ENCODE results near the gene HSPB2. TPM values are rescaled to one million over a fixed set of nuclear protein-coding genes. Genes with fewer than 3 reads are reported as not detected.

HSPB2 gene
- total RNA-seq, 2 experiments from 2014 or later, result not detected

DNA sequence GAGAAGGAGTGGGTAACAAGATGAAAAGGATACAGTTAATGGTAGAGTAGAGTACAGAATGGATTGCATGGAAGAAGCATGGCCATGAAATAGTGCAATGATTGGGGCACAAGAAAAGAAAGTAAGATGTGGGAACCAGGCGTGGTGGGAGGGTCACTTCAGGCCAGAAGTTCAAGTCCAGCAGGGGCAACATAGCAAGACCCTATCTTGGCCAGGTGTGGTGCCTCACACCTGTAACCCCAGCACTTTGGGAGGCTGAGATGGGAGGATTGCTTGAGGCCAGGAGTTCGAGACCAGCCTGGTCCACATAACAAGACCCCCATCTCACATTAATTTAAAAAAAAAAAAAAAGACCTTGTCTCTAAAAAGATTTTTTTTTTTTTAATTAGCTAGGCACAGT is 4.8 kb downstream of the HSPB2 start:
- intact Hi-C loops (cut with micrococcal nuclease), result no loop called here
- H3K9me3 Mint-ChIP-seq, result no peaks in the 10 kb centered on the region
- H3K4me3 Mint-ChIP-seq, result no peak overlapping the region
- POLR2A ChIA-PET, result no interaction called here
- CTCF ChIA-PET, result interaction anchor here (1.1 kb wide), 2 partner anchors 65 to 78 kb away, joined by 3 to 5 read pairs; no protein-coding TSS in a partner anchor
- H3K36me3 Mint-ChIP-seq, result no peaks in the 10 kb centered on the region
- peaks cover 29% of the 10 kb centered on the region for H3K27me3 Mint-ChIP-seq
- H3K27ac Mint-ChIP-seq, result no peak overlapping the region
- H3K4me1 Mint-ChIP-seq (ENCODE audit: low read depth), result no peaks in the 10 kb centered on the region
- no peak for DNase-seq

DNA sequence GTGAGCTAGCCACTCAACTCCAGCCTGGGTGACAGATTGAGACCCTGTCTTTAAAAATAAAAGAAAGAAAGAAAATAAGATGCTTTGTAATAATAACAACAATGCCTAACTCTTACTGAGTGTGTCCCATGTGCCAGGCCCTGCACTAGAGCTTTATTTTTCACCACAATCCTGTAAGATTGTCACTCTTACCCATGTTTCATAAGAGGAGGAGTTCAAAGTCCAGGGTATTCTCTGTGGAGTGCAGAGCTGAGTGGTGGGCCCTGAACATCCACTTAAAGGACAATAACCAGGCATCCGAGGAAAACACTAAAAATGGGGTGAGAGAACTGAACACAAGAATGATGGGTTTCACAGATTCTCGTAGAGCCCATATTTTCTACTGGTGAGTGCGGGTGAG is 5.3 kb downstream of the HSPB2 start:
- no peak overlapping the region for H3K27ac Mint-ChIP-seq
- peaks cover 29% of the 10 kb centered on the region for H3K27me3 Mint-ChIP-seq
- POLR2A ChIA-PET, result no interaction called here
- no peak overlapping the region for H3K4me3 Mint-ChIP-seq
- H3K4me1 Mint-ChIP-seq (ENCODE audit: low read depth), result no peaks in the 10 kb centered on the region
- CTCF ChIA-PET, result interaction anchor here (1.1 kb wide), 2 partner anchors 64 to 77 kb away, joined by 3 to 5 read pairs; no protein-coding TSS in a partner anchor
- intact Hi-C loops (cut with micrococcal nuclease), result no loop called here
- H3K9me3 Mint-ChIP-seq, result no peaks in the 10 kb centered on the region
- no peaks in the 10 kb centered on the region for H3K36me3 Mint-ChIP-seq
- no peak for DNase-seq

- POLR2A ChIA-PET, result no interaction called here
- no peak within 1 kb of the TSS for H3K27ac Mint-ChIP-seq
Measured at GRCh38 chr11:111918390-111919256, 6.1 kb downstream of the HSPB2 start, which contains the start of gene C11orf52. Gene C11orf52, plus strand, starts transcription at chr11:111918913. Its CDS starts 60 bp downstream, at chr11:111918973.

GRCh38 chr11:111920908-111921307 is 8.4 kb downstream of the HSPB2 start:
- Mint-ChIP-seq H3K36me3 (no peaks in the 10 kb centered on the region), H3K27ac (no peak overlapping the region), H3K4me3 (no peak overlapping the region), H3K9me3 (no peaks in the 10 kb centered on the region), H3K27me3 (peaks cover 16% of the 10 kb centered on the region), H3K4me1 (ENCODE audit: low read depth) (peaks cover 3% of the 10 kb centered on the region)
- CTCF ChIA-PET, result no interaction called here
- intact Hi-C loops (cut with micrococcal nuclease), result no loop called here
- POLR2A ChIA-PET, result no interaction called here
- no peak for DNase-seq

More at GRCh38 chr11:111918390-111919256, 6.1 kb downstream of the HSPB2 start, which contains the start of gene C11orf52:
- Mint-ChIP-seq H3K4me3 (no peak within 1 kb of the TSS), H3K36me3 (no peaks in the 10 kb centered on the region), H3K27me3 (peaks cover 26% of the 10 kb centered on the region), H3K4me1 (ENCODE audit: low read depth) (no peaks in the 10 kb centered on the region), H3K9me3 (no peaks in the 10 kb centered on the region)
- CTCF ChIA-PET, result interaction anchor here (0.8 to 1.6 kb wide), 5 partner anchors 8 to 314 kb away, joined by 3 to 5 read pairs (median 3); no protein-coding TSS in a partner anchor
- intact Hi-C loops (cut with micrococcal nuclease), result no loop called here
- DNase-seq, result no peak

DNA sequence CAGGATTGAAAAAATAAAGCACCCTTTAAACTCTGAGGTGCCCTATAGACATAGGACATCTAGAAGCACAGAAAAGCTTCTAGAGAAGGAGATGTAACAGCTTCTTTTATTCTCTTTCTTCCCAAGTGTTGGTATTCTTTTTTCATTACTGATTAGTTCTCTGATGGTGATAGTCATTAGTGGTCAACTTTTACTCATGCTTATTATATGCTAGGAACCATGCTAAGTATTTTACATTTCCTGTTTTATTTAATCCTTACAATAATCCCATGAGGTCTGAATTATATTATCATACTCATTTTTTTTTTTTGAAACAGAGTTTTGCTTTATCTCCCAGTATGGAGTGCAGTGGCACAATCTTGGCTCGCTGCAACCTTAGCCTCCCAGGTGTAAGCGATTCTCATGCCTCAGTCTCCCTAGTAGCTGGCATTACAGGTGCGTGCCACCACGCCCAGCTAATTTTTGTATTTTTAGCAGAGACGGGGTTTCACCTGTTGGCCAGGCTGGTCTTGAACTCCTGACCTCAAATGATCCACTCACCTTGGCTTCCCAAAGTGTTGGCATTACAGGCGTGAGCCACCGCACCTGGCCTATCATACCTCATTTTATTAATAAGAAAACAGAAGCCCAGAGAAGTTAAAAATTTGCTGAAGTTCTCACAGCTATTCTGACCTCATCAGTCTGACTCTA is 9.2 kb downstream of the HSPB2 start:
- intact Hi-C loops (cut with micrococcal nuclease), result no loop called here
- no peak for DNase-seq
- CTCF ChIA-PET, result no interaction called here
- Mint-ChIP-seq H3K27ac (no peak overlapping the region), H3K4me1 (ENCODE audit: low read depth) (peaks cover 9% of the 10 kb centered on the region), H3K9me3 (no peaks in the 10 kb centered on the region), H3K4me3 (no peak overlapping the region), H3K36me3 (no peaks in the 10 kb centered on the region), H3K27me3 (peaks cover 11% of the 10 kb centered on the region)
- POLR2A ChIA-PET, result no interaction called here

GRCh38 chr11:111922803-111923202 is 10.3 kb downstream of the HSPB2 start:
- intact Hi-C loops (cut with micrococcal nuclease), result no loop called here
- Mint-ChIP-seq H3K4me1 (ENCODE audit: low read depth) (peaks cover 13% of the 10 kb centered on the region), H3K4me3 (no peak overlapping the region), H3K36me3 (no peaks in the 10 kb centered on the region), H3K27me3 (peaks cover 7% of the 10 kb centered on the region), H3K27ac (no peak overlapping the region), H3K9me3 (no peaks in the 10 kb centered on the region)
- DNase-seq, result no peak
- ChIA-PET POLR2A (no interaction called here), CTCF (no interaction called here)

- ChIA-PET CTCF (no interaction called here), POLR2A (no interaction called here)
- Mint-ChIP-seq H3K4me1 (ENCODE audit: low read depth) (peaks cover 13% of the 10 kb centered on the region), H3K27ac (no peak overlapping the region), H3K4me3 (no peak overlapping the region), H3K36me3 (no peaks in the 10 kb centered on the region), H3K9me3 (no peaks in the 10 kb centered on the region), H3K27me3 (peaks cover 7% of the 10 kb centered on the region)
- intact Hi-C loops (cut with micrococcal nuclease), result no loop called here
- no peak for DNase-seq
Measured at GRCh38 chr11:111923351-111923788, 10.8 kb downstream of the HSPB2 start.

DNA sequence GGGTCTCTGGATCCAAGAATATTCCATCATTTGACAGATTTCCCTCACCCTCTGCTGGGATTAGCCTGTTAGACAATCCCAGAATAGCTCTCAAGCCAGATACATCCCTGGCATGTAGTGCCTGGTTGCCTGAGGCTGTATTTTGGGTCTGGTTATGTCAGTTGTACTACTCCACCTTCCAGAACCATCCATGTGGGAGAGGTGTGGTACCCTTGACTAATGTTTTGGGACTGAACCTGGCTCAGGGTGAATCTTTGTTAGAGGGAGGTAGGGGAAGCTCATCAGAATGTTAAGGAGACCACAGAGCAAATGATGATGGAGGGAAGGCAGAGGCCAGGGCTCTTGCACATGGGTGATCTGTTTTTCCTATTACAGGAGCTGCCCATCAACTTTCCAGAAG is 11.4 kb downstream of the HSPB2 start:
- intact Hi-C loops (cut with micrococcal nuclease), result no loop called here
- no peak overlapping the region for H3K27ac Mint-ChIP-seq
- H3K27me3 Mint-ChIP-seq, result peaks cover 7% of the 10 kb centered on the region
- no peaks in the 10 kb centered on the region for H3K36me3 Mint-ChIP-seq
- CTCF ChIA-PET, result interaction anchor here (1.8 kb wide), 1 partner anchor 58 kb away, joined by 5 read pairs; no protein-coding TSS in a partner anchor
- no peaks in the 10 kb centered on the region for H3K9me3 Mint-ChIP-seq
- DNase-seq, result no peak
- POLR2A ChIA-PET, result no interaction called here
- no peak overlapping the region for H3K4me3 Mint-ChIP-seq
- H3K4me1 Mint-ChIP-seq (ENCODE audit: low read depth), result peaks cover 13% of the 10 kb centered on the region

DNA sequence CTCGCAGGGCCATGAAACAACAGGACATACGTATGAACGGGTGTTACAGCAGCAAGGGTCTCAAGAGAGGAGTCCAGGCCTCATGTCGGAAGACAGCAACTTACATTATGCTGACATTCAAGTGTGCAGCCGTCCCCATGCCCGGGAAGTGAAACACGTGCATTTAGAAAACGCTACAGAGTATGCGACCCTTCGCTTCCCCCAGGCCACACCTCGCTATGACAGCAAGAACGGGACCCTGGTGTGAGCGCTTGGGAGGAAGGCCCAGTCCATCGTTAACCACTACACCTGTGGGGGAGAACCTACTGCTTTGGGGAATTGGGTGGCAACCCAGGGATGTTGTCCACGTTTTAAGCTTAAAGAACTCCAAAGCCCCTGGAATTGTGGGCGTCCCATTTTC is 13.4 kb downstream of the HSPB2 start:
- POLR2A ChIA-PET, result interaction anchor here (1.6 to 2.2 kb wide), 5 partner anchors 12 to 99 kb away, joined by 5 to 23 read pairs (median 7); partner anchors contain the start of genes ALG9, DIXDC1 and DLAT
- H3K9me3 Mint-ChIP-seq, result no peaks in the 10 kb centered on the region
- peaks cover 13% of the 10 kb centered on the region for H3K4me1 Mint-ChIP-seq (ENCODE audit: low read depth)

GRCh38 chr11:111926505-111927391 is 14.2 kb downstream of the HSPB2 start:
- no peaks in the 10 kb centered on the region for H3K27me3 Mint-ChIP-seq
- DNase-seq, result peak; percentile 98
- intact Hi-C loops (cut with micrococcal nuclease), result loop anchor here (1.0 to 5.0 kb wide), 7 partner anchors 12 to 324 kb away; partner anchors contain the start of genes CFAP68, DLAT, FDXACB1 and PPP2R1B
- H3K9me3 Mint-ChIP-seq, result no peaks in the 10 kb centered on the region
- POLR2A ChIA-PET, result interaction anchor here (0.8 to 2.2 kb wide), 6 partner anchors 11 to 132 kb away, joined by 5 to 23 read pairs (median 7); partner anchors contain the start of genes ALG9, DIXDC1 and DLAT
- H3K27ac Mint-ChIP-seq, result peak overlapping the region; percentile 86
- CTCF ChIA-PET, result interaction anchor here (0.6 to 5.0 kb wide), 18 partner anchors 8 to 363 kb away, joined by 3 to 51 read pairs (median 4); partner anchors contain the start of genes ALG9, C11orf52, DIXDC1 and SDHD
- H3K36me3 Mint-ChIP-seq, result no peaks in the 10 kb centered on the region
- H3K4me3 Mint-ChIP-seq, result peak overlapping the region; percentile 84
- peaks cover 13% of the 10 kb centered on the region for H3K4me1 Mint-ChIP-seq (ENCODE audit: low read depth)

More for the DNA sequence above, 13.4 kb downstream of the HSPB2 start:
- Mint-ChIP-seq H3K27me3 (peaks cover 2% of the 10 kb centered on the region), H3K4me3 (peak overlapping the region; percentile 84), H3K36me3 (no peaks in the 10 kb centered on the region), H3K27ac (peak overlapping the region; percentile 86)
- no peak for DNase-seq
- intact Hi-C loops (cut with micrococcal nuclease), result loop anchor here (1.0 to 5.0 kb wide), 3 partner anchors 99 to 324 kb away; partner anchors contain the start of genes DLAT, PPP2R1B and SIK2
- CTCF ChIA-PET, result interaction anchor here (1.3 to 5.0 kb wide), 8 partner anchors 10 to 188 kb away, joined by 3 to 51 read pairs (median 5); partner anchors contain the start of gene ALG9

DNA sequence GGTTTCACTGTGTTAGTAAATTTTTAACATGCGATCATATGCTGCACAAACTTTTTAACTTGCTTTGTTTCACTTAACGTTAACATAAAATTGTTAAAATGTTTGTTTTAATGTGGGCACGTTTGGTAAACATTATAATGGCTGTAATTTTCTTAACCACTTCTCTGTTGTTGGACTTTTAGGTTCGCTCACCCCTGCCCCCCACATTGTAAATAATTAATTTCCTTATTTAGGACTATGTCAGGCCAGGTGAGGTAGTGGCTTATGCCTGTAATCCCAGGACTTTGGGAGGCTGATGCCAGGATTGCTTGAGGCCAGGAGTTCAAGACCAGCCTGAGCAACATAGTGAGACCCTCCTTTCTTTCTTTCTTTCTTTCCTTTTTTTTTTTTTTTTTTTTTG is 17.9 kb downstream of the HSPB2 start:
- intact Hi-C loops (cut with micrococcal nuclease), result loop anchor here (10.0 kb wide), 2 partner anchors 244 to 556 kb away; partner anchors contain the start of genes BCO2 and POU2AF1
- Mint-ChIP-seq H3K4me3 (no peak overlapping the region), H3K27ac (no peak overlapping the region), H3K4me1 (ENCODE audit: low read depth) (peaks cover 30% of the 10 kb centered on the region), H3K36me3 (no peaks in the 10 kb centered on the region), H3K27me3 (no peaks in the 10 kb centered on the region), H3K9me3 (no peaks in the 10 kb centered on the region)
- no peak for DNase-seq
- CTCF ChIA-PET, result interaction anchor here (0.6 to 5.0 kb wide), 3 partner anchors 9 to 418 kb away, joined by 3 to 51 read pairs (median 14); no protein-coding TSS in a partner anchor
- POLR2A ChIA-PET, result no interaction called here
